IgD-negative memory B cell (primary cell): Measurements from ENCODE around the gene SMIM5. TPM values are rescaled to one million over a fixed set of nuclear protein-coding genes. Genes with fewer than 3 reads are reported as not detected.

Experiments
- H3K27ac Mint-ChIP-seq, 3 donors: one replicate each; pipeline ENCODE4 v1.8.0; 2020 to 2022; ENCODE audit warnings: mild to moderate bottlenecking in 3 of 3, mixed read lengths in 3 of 3, moderate library complexity in 1 of 3
- H3K27me3 Mint-ChIP-seq: one replicate; pipeline ENCODE4 v1.8.0; 2021; ENCODE audit warnings: mixed read lengths
- H3K36me3 Mint-ChIP-seq: one replicate; pipeline ENCODE4 v1.8.0; 2020; ENCODE audit warnings: mild to moderate bottlenecking, mixed read lengths
- H3K4me1 Mint-ChIP-seq, 3 donors: one replicate each; pipeline ENCODE4 v1.8.0; 2020 to 2022; ENCODE audit warnings: mixed read lengths in 3 of 3, mild to moderate bottlenecking in 1 of 3
- H3K4me3 Mint-ChIP-seq, 4 donors: one replicate each; pipeline ENCODE4 v1.8.0; 2020 to 2022; ENCODE audit warnings: mild to moderate bottlenecking in 4 of 4, mixed read lengths in 4 of 4, moderate library complexity in 3 of 4
- H3K9me3 Mint-ChIP-seq, 3 donors: one replicate each; pipeline ENCODE4 v1.8.0; 2020 to 2021; ENCODE audit warnings: mixed read lengths in 3 of 3, mild to moderate bottlenecking in 1 of 3
- polyA plus RNA-seq: library from polyadenylated mRNA; unstranded; fragments of 300-500 nt; fragmentation: Illumina TruSeq; gene quantifications from one replicate; pipeline ENCODE4 v1.2.3, GENCODE V29; 2021

Gene SMIM5
- polyA plus RNA-seq, 1 donor from 2014 or later: 0.36 TPM

DNA sequence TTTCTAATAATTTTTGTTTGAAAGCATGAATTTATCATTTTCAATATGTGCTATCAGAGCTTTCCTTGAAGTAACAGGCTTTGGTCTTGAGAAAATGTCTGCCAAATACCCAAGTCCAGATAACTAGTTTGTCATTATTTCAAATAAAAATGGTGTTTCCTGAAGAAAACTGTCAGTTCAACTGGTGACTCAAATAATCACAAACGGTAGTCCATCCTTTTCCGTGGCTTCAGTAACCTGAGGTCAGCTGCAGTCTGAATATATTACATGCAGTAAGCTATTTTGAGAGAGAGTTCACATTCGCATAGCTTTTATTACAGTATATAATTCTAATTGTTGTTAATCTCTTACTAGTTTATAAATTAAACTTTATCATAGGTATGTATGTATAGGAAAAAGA lies 43.2 kb downstream of the SMIM5 start:
- no peaks in the 10 kb centered on the region for H3K27me3 Mint-ChIP-seq
- H3K4me1 Mint-ChIP-seq: peaks cover 4 to 13% (median 9%) of the 10 kb centered on the region in 3 donors
- no peaks in the 10 kb centered on the region for H3K36me3 Mint-ChIP-seq
- no peaks in the 10 kb centered on the region for H3K9me3 Mint-ChIP-seq
- H3K27ac Mint-ChIP-seq: no peak overlapping the region
- no peak overlapping the region for H3K4me3 Mint-ChIP-seq

DNA sequence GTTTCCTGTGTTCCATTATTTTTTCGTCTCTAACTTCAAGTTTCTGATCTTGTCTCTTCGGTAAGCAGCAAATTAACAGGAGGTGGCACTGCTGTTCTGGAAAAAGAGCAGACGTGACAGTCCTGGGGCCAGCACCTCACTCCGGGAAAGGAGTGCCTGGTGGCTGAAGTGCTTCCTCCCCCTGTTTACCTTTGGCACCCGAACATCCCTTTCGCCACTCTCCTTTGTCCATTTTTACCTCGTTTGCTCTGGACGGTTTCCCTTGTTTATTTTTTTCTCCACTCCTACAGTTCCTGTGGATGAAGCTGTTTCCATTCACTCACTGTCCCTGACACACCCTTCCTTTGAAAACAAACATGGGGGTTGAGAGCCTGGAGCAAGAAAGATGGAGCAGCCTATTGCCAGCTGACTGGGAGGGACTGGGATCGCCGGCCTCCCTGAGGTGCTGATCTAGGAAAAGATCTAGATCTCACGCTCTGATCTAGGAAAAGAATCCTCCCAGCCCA lies 46.5 kb downstream of the SMIM5 start:
- Mint-ChIP-seq H3K27me3 (no peaks in the 10 kb centered on the region), H3K4me3 (no peak overlapping the region), H3K27ac (no peak overlapping the region), H3K4me1 (peaks cover 9 to 20% (median 18%) of the 10 kb centered on the region in 3 donors), H3K9me3 (no peaks in the 10 kb centered on the region), H3K36me3 (no peaks in the 10 kb centered on the region)

DNA sequence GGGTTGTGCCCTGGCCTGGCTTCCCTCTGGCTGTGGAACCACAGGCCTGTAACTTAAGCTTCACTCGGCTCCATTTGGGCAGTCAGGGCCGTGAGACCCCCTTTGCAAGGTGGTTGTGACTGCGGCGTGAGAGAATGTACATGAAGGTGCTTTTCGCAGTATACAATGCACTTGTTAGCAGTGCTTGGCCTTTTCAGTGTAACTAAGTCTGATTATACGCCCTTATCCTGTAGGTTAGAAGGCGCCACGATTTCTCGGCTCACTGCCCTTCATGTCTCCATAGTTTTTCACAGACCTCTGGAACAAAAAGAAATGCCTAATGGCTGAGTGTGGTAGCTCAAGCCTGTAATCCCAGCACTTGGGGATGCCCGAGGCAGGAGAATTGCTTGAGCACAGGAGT lies 47.2 kb downstream of the SMIM5 start:
- no peaks in the 10 kb centered on the region for H3K9me3 Mint-ChIP-seq
- H3K4me3 Mint-ChIP-seq: no peak overlapping the region
- peak overlapping the region in 2 of 3 donors; percentile 19 to 23 for H3K27ac Mint-ChIP-seq
- H3K27me3 Mint-ChIP-seq: no peaks in the 10 kb centered on the region
- peaks cover 15 to 21% (median 19%) of the 10 kb centered on the region in 3 donors for H3K4me1 Mint-ChIP-seq
- H3K36me3 Mint-ChIP-seq: no peaks in the 10 kb centered on the region

DNA sequence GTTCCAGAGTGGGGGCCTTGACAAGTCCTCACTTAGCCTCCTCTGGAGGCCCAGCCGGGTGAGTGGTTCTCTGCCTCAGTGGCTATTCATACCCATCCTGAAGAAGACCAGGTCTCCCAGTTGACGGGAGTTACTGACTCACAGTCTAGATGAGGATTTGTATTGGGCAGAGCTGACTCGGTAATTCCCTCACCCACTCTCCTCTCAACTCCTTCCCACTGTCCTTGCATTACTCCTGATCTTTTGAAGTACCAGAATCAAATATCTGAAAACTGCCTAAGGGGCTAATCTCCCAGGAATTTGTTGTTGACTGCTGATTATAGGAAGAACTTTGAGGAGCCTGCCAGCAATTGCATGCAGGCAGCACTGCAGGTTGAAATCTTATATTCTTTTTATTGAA lies 48.1 kb downstream of the SMIM5 start:
- H3K9me3 Mint-ChIP-seq: no peaks in the 10 kb centered on the region
- H3K36me3 Mint-ChIP-seq: no peaks in the 10 kb centered on the region
- peaks cover 23 to 24% (median 23%) of the 10 kb centered on the region in 3 donors for H3K4me1 Mint-ChIP-seq
- no peaks in the 10 kb centered on the region for H3K27me3 Mint-ChIP-seq
- no peak overlapping the region for H3K4me3 Mint-ChIP-seq
- H3K27ac Mint-ChIP-seq: no peak overlapping the region

DNA sequence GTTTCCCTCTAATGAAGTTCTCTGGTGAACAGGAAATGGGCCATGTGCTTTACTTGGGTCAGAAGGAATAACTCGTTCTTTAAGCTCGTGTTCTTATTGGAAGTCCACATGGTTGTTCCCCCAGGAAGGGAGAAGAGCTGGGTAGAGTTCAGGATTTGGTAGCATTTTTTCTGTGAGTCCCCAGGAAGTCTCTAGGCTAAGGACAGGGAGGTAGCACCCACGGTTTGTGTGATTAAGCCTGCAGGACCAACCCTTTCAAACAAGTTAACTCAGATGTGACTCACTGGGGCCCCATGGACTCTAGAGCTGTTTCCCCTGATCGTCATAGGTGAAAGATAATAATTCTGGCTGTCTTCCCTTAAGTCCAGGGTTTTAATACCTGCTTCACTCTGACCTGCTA lies 50.3 kb downstream of the SMIM5 start:
- no peak overlapping the region for H3K27ac Mint-ChIP-seq
- H3K9me3 Mint-ChIP-seq: no peaks in the 10 kb centered on the region
- peaks cover 39 to 43% (median 41%) of the 10 kb centered on the region in 3 donors for H3K4me1 Mint-ChIP-seq
- H3K4me3 Mint-ChIP-seq: no peak overlapping the region
- H3K36me3 Mint-ChIP-seq: no peaks in the 10 kb centered on the region
- no peaks in the 10 kb centered on the region for H3K27me3 Mint-ChIP-seq

DNA sequence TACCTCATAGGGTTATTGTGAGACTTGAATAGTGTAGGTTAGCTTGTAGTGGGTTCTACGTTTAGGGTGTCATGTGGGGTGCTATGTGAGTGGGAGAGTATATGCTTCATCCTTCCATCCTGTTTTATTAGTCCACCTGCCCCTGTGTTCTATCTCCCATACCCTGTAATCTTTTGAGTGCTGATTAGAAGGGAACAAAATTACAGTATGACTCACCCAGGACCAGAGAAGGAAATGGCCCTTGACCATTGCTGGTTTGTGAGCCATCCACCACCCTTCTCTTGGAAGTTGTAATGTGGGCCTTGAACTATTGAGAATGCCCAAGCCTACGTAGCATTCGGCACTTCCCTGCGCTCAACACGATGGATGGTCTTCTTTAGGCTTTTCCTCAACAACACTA lies 51.0 kb downstream of the SMIM5 start:
- Mint-ChIP-seq H3K4me1 (peaks cover 45 to 49% (median 48%) of the 10 kb centered on the region in 3 donors), H3K36me3 (no peaks in the 10 kb centered on the region), H3K4me3 (no peak overlapping the region), H3K27ac (no peak overlapping the region), H3K9me3 (no peaks in the 10 kb centered on the region), H3K27me3 (no peaks in the 10 kb centered on the region)

DNA sequence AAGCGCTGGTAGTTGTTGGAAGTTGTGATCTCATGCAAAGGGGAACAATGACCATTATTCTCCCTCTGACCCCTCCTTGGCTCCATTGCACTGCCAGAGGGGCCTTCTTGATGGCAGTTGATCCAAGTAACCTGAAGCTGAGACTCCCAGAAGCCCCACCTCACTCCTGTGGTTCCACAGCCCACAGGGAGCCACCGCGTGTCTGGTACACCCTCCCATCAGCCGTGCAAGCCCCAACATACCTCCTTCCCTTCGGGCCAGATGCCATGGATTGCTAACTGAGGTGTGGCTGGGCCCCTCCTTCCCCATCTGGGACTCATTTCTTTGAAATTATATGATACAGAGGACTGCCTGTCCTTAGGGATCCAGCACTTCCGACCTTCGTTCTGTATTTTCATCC lies 51.7 kb downstream of the SMIM5 start:
- Mint-ChIP-seq H3K36me3 (no peaks in the 10 kb centered on the region), H3K4me1 (peaks cover 51 to 55% (median 54%) of the 10 kb centered on the region in 3 donors), H3K4me3 (no peak overlapping the region), H3K27ac (peak overlapping the region in 1 of 3 donors; percentile 84), H3K9me3 (no peaks in the 10 kb centered on the region), H3K27me3 (no peaks in the 10 kb centered on the region)

DNA sequence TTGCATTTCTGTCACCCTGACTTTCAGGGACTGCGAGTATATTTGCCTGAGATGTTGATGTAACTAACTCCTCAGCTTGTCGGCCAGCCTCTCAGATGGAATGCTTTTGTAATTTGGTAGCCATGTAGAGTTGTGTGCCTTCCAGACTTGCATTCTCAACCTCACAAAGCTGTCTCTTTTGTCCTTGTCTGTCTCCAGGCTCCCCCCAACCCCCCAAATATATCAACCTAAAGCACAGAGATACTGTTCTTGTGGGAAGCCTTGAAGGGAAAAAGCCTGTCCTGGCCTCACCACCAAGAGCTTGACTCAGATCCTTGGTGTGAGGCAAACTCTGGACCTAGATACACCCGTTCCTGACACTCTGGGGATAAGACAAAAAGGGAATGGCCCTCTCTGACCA lies 52.3 kb downstream of the SMIM5 start:
- H3K36me3 Mint-ChIP-seq: no peaks in the 10 kb centered on the region
- H3K27ac Mint-ChIP-seq: peak overlapping the region in 2 of 3 donors; percentile 84 to 85
- no peaks in the 10 kb centered on the region for H3K27me3 Mint-ChIP-seq

DNA sequence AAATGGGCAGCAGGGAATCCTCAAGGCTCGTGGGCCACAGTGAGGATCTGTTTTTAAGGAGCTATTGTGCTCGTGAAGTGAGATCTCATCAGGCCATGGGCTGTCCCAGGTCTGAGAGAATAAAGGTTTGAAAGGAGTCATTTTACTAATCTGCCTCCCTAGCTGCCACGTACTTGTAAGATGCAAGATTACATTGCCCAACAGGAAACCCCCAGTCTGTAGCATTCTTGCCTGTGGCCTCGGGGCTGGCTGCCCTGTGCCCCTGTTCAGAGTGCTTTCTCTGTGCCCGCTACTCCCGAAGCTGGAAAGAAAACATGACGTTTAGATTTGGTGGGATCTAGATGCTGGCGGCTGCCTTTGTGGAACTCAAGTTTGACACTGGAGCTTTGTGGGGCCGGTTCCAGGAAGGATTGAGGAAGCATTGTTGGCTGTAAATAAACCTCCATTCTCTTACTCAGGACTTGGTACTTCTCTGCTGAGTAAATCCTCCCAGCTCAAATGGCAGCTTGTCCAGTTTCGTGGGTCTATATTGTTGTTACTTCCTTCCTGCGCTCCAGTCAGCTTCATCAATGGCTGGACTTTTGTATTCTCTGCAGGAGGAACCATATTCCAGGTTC lies 55.1 kb downstream of the SMIM5 start:
- Mint-ChIP-seq H3K36me3 (no peaks in the 10 kb centered on the region), H3K27ac (peak overlapping the region; percentile 85 to 97 (median 95)), H3K9me3 (no peaks in the 10 kb centered on the region), H3K4me3 (peak overlapping the region; percentile 34 to 87 (median 73)), H3K27me3 (no peaks in the 10 kb centered on the region), H3K4me1 (peaks cover 51 to 65% (median 54%) of the 10 kb centered on the region in 3 donors)

More for the DNA sequence above, 52.3 kb downstream of the SMIM5 start:
- H3K4me1 Mint-ChIP-seq: peaks cover 53 to 57% (median 55%) of the 10 kb centered on the region in 3 donors
- no peaks in the 10 kb centered on the region for H3K9me3 Mint-ChIP-seq
- H3K4me3 Mint-ChIP-seq: peak overlapping the region in 2 of 4 donors; percentile 67 to 92

DNA sequence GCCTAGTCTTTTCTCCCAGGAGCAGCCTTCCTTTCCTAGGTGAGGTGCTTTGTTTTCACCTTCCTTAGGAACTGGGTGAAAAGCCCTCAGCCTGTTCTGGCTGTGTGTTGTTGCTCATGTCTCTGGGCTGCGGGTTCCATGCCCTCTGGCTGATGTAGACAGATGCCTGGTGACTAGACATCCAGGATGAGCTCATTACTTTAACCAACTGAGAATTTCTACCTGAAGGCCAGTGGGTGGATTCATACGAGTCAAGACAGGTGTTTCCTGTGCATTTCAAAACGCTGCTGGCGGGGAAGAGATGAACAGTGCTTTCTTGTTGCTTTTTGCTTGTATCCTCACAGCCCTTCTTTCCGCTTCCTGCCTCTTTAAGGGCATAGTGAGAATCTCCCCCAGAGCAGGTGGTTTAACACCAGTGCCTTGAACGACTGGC lies 56.2 kb downstream of the SMIM5 start:
- Mint-ChIP-seq H3K36me3 (no peaks in the 10 kb centered on the region), H3K9me3 (no peaks in the 10 kb centered on the region), H3K4me1 (peaks cover 45 to 60% (median 47%) of the 10 kb centered on the region in 3 donors), H3K27me3 (no peaks in the 10 kb centered on the region), H3K27ac (peak overlapping the region; percentile 70 to 95 (median 85)), H3K4me3 (peak overlapping the region; percentile 47 to 87 (median 73))

Other genes with a start within 250 kb of the SMIM5 start
- 333 TPM for gene GRB2, start 227.8 kb upstream of the SMIM5 start, polyA plus RNA-seq
- gene TMEM94, start 176.8 kb upstream of the SMIM5 start, polyA plus RNA-seq: 19.5 TPM
- not detected for gene CASKIN2, start 117.9 kb upstream of the SMIM5 start, polyA plus RNA-seq
- gene TSEN54, start 116.9 kb upstream of the SMIM5 start, polyA plus RNA-seq: 34.9 TPM
- 21.8 TPM for gene LLGL2, start 107.7 kb upstream of the SMIM5 start, polyA plus RNA-seq
- 2.4 TPM for gene MYO15B, start 45.6 kb upstream of the SMIM5 start, polyA plus RNA-seq
- 25.3 TPM for gene RECQL5, start 33.7 kb downstream of the SMIM5 start, polyA plus RNA-seq
- 119 TPM for gene SAP30BP, start 33.9 kb downstream of the SMIM5 start, polyA plus RNA-seq
- gene ITGB4, start 88.0 kb downstream of the SMIM5 start, polyA plus RNA-seq: 0.48 TPM
- gene GALK1, start 131.8 kb downstream of the SMIM5 start, polyA plus RNA-seq: 18.6 TPM
- gene UNK, start 151.4 kb downstream of the SMIM5 start, polyA plus RNA-seq: 28.6 TPM
- 42.0 TPM for gene UNC13D, start 211.0 kb downstream of the SMIM5 start, polyA plus RNA-seq
- 131 TPM for gene WBP2, start 221.9 kb downstream of the SMIM5 start, polyA plus RNA-seq
- gene TRIM47, start 245.1 kb downstream of the SMIM5 start, polyA plus RNA-seq: 12.4 TPM